Adrenal gland (tissue), 12 donors: Measurements from ENCODE around the gene QKI. TPM values are rescaled to one million over a fixed set of nuclear protein-coding genes. Genes with fewer than 3 reads are reported as not detected.

Source experiments
- DNase-seq, 7 donors: peaks; one replicate each; pipeline ENCODE4 v3.0.0-alpha.2; 2019 to 2020
- H3K27ac ChIP-seq, 5 donors: fragments of 200-600 bp; sonication (generic) in 4 of 5; 1 replicate in 3 of 5; 2 replicates in 2 of 5; pipeline versions ENCODE4 v1.5.1 to v1.8.0; 2016 to 2020; ENCODE audit warnings: mild to moderate bottlenecking in 1 of 5
- H3K27me3 ChIP-seq: fragments of 200-600 bp; 2 replicates; pipeline ENCODE4 v1.8.0; 2021
- H3K36me3 ChIP-seq, 2 donors: fragments of 200-600 bp; replicated peaks in 1 of 2; 1 replicate in 1 of 2; 2 replicates in 1 of 2; pipeline versions ENCODE4 v1.5.1 to v1.8.0; 2018 to 2022
- H3K4me1 ChIP-seq, 2 donors: fragments of 200-600 bp; replicated peaks in 1 of 2; 1 replicate in 1 of 2; 2 replicates in 1 of 2; pipeline versions ENCODE4 v1.5.1 to v1.8.0; 2018 to 2021
- H3K4me3 ChIP-seq, 4 donors: fragments of 200-600 bp; sonication (generic) in 3 of 4; one replicate each; pipeline ENCODE4 v1.5.1; 2016 to 2018
- H3K9me3 ChIP-seq, 3 donors: fragments of 200-600 bp; sonication (generic) in 1 of 3; replicated peaks in 1 of 3; 1 replicate in 2 of 3; 2 replicates in 1 of 3; pipeline versions ENCODE4 v1.5.1 to v1.8.0; 2016 to 2021
- POLR2A ChIP-seq, 2 donors: fragments of 450-650 bp; IDR thresholded peaks; one replicate each; pipeline ENCODE4 v1.6.1; 2017; ENCODE audit warnings: antibody characterized with exemption in 2 of 2, mild to moderate bottlenecking in 2 of 2, moderate library complexity in 1 of 2
- WGBS, 4 donors: extraction: QIAGEN DNeasy Blood & Tissue Kit in 2 of 4; methylation state at CpG; one replicate each; pipeline versions ENCODE4 v1.1.5 to v1.1.7; 2013 to 2017; 5-methylcytosine and 5-hydroxymethylcytosine counted together
- intact Hi-C, 2 donors: fragments of 100-400 bp; cut with DNase I; formaldehyde crosslinking; loops; one replicate each; pipeline versions ENCODE4 v1.14.1 to v1.15.0; 2022 to 2023
- polyA plus RNA-seq, 3 donors: library from polyadenylated mRNA; stranded (reverse); fragments of 200-250 nt in 2 of 3; fragments of 350-450 nt in 1 of 3; fragmentation: Illumina TruSeq in 1 of 3; extraction: RNeasy Lipid Tissue Mini Kit (QIAGEN cat#74804) in 1 of 3; gene quantifications; one replicate each; pipeline ENCODE4 v1.2.3, GENCODE V29; 2013 to 2014
- total RNA-seq, 9 donors: library from RNA; depleted of rRNA in 4 of 9; stranded (reverse); fragments of >200 nt in 4 of 9; fragments of 120-200 nt in 1 of 9; fragmentation: NEBNext Ultra II Directional in 1 of 9; extraction: Animal tissue kit (Norgen Biotek cat#: 25700) in 1 of 9; gene quantifications; one replicate each; pipeline versions ENCODE4 v1.1.0 to v1.2.4, GENCODE V29; 2013 to 2023
- TF ChIP-seq, protein P1 (sequence below), 6 experiments: fragments of 450-650 bp in 4 of 6; fragments of 200-600 bp in 2 of 6; sonication (generic) in 1 of 6; IDR thresholded peaks; 1 replicate in 5 of 6; 2 replicates in 1 of 6; pipeline versions ENCODE4 v1.5.1 to v1.8.0; 2016 to 2021; ENCODE audit warnings: antibody characterized with exemption in 6 of 6, mild to moderate bottlenecking in 2 of 6, moderate library complexity in 1 of 6
- donor health status: healthy with polysubstance abuse.
- donor health status: Bipolar disorder and iron deficiency.
- donor health status: DM: yes; HTN: yes; CAD: no.
- donor health status: DM: no; HTN: no; CAD: no.
- donor health status: DM: no; HTN: no; CAD: no.
- donor health status: DM: yes; HTN: yes; CAD: no.

QKI gene
- total and polyA plus RNA-seq, 12 donors: 10.3 to 207 (median 130) TPM

DNA sequence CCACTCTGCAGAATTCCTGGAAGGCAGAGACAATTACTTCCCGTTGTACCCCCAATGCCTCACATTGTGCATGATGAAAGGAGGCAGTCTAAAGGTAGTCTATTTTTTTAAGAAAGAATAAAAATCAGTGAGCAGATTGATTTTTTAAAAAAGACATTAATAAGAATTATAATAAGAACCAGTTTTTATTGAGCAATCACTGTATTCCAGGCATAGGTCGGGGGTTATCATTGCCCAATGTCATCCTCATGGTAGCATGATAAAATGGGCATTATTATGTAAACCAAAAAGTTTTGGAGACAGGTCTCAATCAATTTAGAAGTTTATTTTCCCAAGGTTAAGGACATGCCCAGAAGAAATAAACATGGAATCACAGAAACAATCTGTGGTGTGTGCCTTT, 14.0 kb upstream of the QKI start:
- intact Hi-C loops: loop anchor here in 1 of 2 donors (10.0 kb wide), 1 partner anchor 46 kb away; no protein-coding TSS in a partner anchor
- no peak for TF ChIP-seq POLR2A (IDR thresholded peaks at IDR 0.05)
- TF ChIP-seq, protein P1, sequence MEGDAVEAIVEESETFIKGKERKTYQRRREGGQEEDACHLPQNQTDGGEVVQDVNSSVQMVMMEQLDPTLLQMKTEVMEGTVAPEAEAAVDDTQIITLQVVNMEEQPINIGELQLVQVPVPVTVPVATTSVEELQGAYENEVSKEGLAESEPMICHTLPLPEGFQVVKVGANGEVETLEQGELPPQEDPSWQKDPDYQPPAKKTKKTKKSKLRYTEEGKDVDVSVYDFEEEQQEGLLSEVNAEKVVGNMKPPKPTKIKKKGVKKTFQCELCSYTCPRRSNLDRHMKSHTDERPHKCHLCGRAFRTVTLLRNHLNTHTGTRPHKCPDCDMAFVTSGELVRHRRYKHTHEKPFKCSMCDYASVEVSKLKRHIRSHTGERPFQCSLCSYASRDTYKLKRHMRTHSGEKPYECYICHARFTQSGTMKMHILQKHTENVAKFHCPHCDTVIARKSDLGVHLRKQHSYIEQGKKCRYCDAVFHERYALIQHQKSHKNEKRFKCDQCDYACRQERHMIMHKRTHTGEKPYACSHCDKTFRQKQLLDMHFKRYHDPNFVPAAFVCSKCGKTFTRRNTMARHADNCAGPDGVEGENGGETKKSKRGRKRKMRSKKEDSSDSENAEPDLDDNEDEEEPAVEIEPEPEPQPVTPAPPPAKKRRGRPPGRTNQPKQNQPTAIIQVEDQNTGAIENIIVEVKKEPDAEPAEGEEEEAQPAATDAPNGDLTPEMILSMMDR (IDR thresholded peaks at IDR 0.05): no peak
- Histone ChIP-seq H3K9me3 (no peaks in the 10 kb centered on the region), H3K36me3 (no peaks in the 10 kb centered on the region), H3K4me1 (peaks cover 5 to 26% of the 10 kb centered on the region in 2 donors), H3K27ac (no peak overlapping the region), H3K4me3 (no peak overlapping the region), H3K27me3 (no peaks in the 10 kb centered on the region)
- no peak for DNase-seq
- 68 to 76% (median 69%) methylated on average over 2 of the region's 2 CpGs for WGBS, 4 donors

DNA sequence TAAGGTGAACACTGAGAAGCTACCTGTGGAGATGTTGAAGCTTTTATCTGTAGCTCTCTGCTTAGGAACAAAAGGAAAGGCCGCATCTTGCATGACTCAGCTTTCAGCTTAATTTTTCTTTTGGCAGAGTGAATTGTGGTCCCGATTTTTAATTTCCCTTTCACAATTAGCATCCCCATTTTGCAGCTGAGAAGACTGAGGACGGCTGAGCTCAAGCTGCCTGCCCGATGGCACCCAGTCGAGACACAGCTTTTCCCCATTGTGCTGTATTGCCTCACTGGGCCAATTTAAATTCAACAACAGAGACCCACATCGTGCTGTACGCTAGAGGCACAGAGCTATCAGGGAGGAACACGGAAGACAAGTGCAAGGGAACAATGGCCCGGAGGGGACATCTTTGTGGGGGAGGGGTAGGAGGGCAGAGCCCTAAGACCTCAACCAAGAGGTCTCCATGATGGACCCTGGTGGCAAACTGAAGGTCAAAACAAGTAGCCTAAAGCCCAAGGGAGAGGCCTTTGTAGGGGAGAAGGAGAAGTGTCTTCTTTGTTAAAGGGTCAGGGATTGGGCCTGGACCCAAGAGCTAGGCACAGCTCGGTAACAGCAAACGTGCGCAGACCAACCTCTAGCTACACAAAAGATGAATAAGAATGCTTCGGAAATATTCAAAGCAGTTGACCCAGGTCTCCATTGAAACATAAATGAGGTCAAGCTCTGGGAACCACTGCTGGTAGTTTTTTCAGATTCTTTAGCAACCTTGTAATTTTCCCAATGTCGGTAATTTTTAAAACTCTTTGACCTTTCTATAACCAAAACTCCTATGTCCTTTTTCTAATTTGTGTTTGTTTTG, 13.3 kb upstream of the QKI start:
- no peaks in the 10 kb centered on the region for H3K27me3 ChIP-seq
- no peak overlapping the region for H3K4me3 ChIP-seq
- intact Hi-C loops: loop anchor here in 1 of 2 donors (10.0 kb wide), 1 partner anchor 46 kb away; no protein-coding TSS in a partner anchor
- WGBS, 4 donors: 84 to 90% (median 89%) methylated on average over 14 of the region's 14 CpGs
- H3K4me1 ChIP-seq: peaks cover 11 to 31% of the 10 kb centered on the region in 2 donors
- no peaks in the 10 kb centered on the region for H3K36me3 ChIP-seq
- H3K27ac ChIP-seq: no peak overlapping the region
- no peak for DNase-seq
- H3K9me3 ChIP-seq: no peaks in the 10 kb centered on the region
- no peak for TF ChIP-seq POLR2A (IDR thresholded peaks at IDR 0.05)
- TF ChIP-seq, protein P1 (IDR thresholded peaks at IDR 0.05): no peak

DNA sequence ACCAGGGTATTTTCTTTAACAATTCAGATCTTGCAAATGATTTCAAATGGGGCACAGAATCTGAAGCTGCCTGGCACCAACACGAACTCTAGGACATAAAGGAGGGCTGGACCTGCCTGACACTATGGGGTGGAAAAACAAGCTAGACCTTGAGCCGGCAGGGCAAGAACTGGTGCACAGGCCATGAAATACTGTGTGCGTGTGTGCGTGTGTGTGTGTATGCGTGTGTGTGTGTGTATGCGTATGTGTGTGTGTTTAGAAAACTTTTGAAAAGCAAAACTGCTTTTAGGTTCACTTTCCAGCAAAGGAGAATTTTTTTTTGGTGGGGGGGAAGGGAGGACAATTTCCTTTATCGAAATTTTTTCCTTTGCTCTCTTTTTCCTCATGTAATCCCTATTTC, 11.9 kb upstream of the QKI start:
- intact Hi-C loops: loop anchor here in 1 of 2 donors (10.0 kb wide), 1 partner anchor 48 kb away; no protein-coding TSS in a partner anchor
- 84 to 92% (median 89%) methylated on average over 7 of the region's 7 CpGs for WGBS, 4 donors

GRCh38 chr6:163404825-163405265, 9.7 kb upstream of the QKI start:
- DNase-seq: peak; percentile 40 to 81 (median 60)
- H3K27ac ChIP-seq: peak overlapping the region; percentile 80 to 95 (median 89)
- WGBS, 4 donors: 61 to 74% (median 69%) methylated on average over 9 to 10 of the region's 10 CpGs
- no peaks in the 10 kb centered on the region for H3K27me3 ChIP-seq
- H3K4me1 ChIP-seq: peaks cover 23 to 46% of the 10 kb centered on the region in 2 donors
- intact Hi-C loops: loop anchor here in 1 of 2 donors (10.0 kb wide), 1 partner anchor 50 kb away; no protein-coding TSS in a partner anchor
- H3K36me3 ChIP-seq: no peaks in the 10 kb centered on the region
- H3K9me3 ChIP-seq: no peaks in the 10 kb centered on the region
- no peak overlapping the region for H3K4me3 ChIP-seq
- TF ChIP-seq, protein P1 (IDR thresholded peaks at IDR 0.05): no peak
- peak in 1 of 2 donors; percentile 50 for TF ChIP-seq POLR2A (IDR thresholded peaks at IDR 0.05)

More for the DNA sequence above, 11.9 kb upstream of the QKI start:
- peaks cover 23 to 43% of the 10 kb centered on the region in 2 donors for H3K4me1 ChIP-seq
- DNase-seq: no peak
- H3K27me3 ChIP-seq: no peaks in the 10 kb centered on the region
- H3K36me3 ChIP-seq: no peaks in the 10 kb centered on the region
- TF ChIP-seq, protein P1 (IDR thresholded peaks at IDR 0.05): no peak
- TF ChIP-seq POLR2A (IDR thresholded peaks at IDR 0.05): no peak
- H3K27ac ChIP-seq: no peak overlapping the region
- no peak overlapping the region for H3K4me3 ChIP-seq
- no peaks in the 10 kb centered on the region for H3K9me3 ChIP-seq
